HL-60 (cell line): ENCODE measurements around the gene PCSK2.

ENCODE experiments used
- DNase-seq, 2 experiments: peaks; one replicate each; pipeline ENCODE4 v3.0.0-alpha.2; 2010 to 2020; ENCODE audit warnings: low read depth in 1 of 2, low spot score in 1 of 2
- H3K27ac ChIP-seq: fragments of 250-450 bp; sonication (Bioruptor Pico); replicated peaks from 2 replicates; pipeline ENCODE4 v1.5.1; 2020; ENCODE audit warnings: mild to moderate bottlenecking, moderate library complexity
- H3K27me3 ChIP-seq: fragments of 250-450 bp; sonication (Bioruptor Pico); 2 replicates; pipeline ENCODE4 v1.5.1; 2021; ENCODE audit warnings: mild to moderate bottlenecking, moderate library complexity; ENCODE audit not compliant: insufficient read depth, poor library complexity, severe bottlenecking
- H3K4me3 ChIP-seq: replicated peaks from 2 replicates; pipeline ENCODE4 v1.5.1; 2011; ENCODE audit warnings: mild to moderate bottlenecking, control low read depth, low read length; ENCODE audit not compliant: insufficient read depth
- CTCF ChIP-seq: IDR thresholded peaks from one replicate; pipeline ENCODE4 v1.5.1; 2011; ENCODE audit warnings: low read length, control low read depth, inconsistent platforms; ENCODE audit not compliant: insufficient read depth
- GABPA ChIP-seq: IDR thresholded peaks from 2 replicates; pipeline ENCODE4 v1.6.1; 2012; ENCODE audit warnings: low read depth
- POLR2AphosphoS5 ChIP-seq: IDR thresholded peaks from 2 replicates; pipeline ENCODE4 v1.6.1; 2012; ENCODE audit warnings: low read depth
- REST ChIP-seq: IDR thresholded peaks from 2 replicates; pipeline ENCODE4 v1.6.1; 2012; ENCODE audit warnings: low read depth; ENCODE audit not compliant: insufficient replicate concordance
- SPI1 ChIP-seq: IDR thresholded peaks from 2 replicates; pipeline ENCODE4 v1.6.1; 2012; ENCODE audit warnings: low read depth, mild to moderate bottlenecking, borderline replicate concordance

The PCSK2 gene

DNA sequence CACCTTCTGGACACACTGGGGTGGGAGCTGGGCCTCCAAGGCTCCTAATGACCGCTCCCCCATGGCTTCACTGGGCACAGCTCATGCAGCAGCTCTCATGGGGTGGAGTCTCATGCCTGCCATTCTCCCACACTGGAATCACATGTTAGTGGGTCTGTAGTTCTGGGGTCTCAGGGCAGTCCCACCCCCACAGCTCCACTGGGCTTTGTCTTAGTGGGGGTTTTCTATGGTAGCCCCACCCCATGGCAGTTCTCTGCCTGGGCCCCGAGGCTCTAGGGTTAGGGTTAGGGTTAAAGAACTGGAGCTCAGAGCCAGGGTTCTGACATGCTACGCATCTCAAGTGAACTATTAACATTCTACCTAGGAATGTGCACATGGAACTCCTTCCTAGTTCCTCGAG is 139.0 kb downstream of the PCSK2 start:
- no peak for DNase-seq
- no peak for TF ChIP-seq POLR2AphosphoS5
- TF ChIP-seq REST, result no peak
- no peak for TF ChIP-seq CTCF
- no peak for TF ChIP-seq SPI1
- H3K4me3 ChIP-seq, result no peak overlapping the region
- no peaks in the 10 kb centered on the region for H3K27me3 ChIP-seq
- H3K27ac ChIP-seq, result no peak overlapping the region

DNA sequence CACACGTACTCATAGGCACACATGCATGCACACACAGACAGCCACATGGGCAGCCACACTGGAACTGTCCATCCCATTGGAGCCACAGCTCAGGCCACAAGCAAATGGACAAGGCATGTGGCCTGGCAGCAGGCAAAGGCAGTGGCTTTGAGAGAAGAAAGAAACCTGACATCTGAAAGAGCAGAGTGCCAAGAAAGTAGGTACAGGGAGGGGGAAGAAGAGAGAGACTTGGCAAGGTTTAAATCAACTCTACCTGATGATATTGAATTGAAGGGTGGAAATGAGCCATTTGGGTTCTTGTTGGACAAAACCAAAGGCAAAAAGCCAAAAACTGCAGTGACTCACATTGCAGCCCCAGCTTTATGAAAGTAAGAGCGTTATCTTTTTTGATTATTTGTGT is 142.7 kb downstream of the PCSK2 start:
- no peak for DNase-seq
- no peak overlapping the region for H3K27ac ChIP-seq
- no peak for TF ChIP-seq GABPA
- no peak for TF ChIP-seq CTCF
- no peak for TF ChIP-seq POLR2AphosphoS5
- TF ChIP-seq REST, result no peak
- TF ChIP-seq SPI1, result no peak
- no peak overlapping the region for H3K4me3 ChIP-seq
- no peaks in the 10 kb centered on the region for H3K27me3 ChIP-seq

DNA sequence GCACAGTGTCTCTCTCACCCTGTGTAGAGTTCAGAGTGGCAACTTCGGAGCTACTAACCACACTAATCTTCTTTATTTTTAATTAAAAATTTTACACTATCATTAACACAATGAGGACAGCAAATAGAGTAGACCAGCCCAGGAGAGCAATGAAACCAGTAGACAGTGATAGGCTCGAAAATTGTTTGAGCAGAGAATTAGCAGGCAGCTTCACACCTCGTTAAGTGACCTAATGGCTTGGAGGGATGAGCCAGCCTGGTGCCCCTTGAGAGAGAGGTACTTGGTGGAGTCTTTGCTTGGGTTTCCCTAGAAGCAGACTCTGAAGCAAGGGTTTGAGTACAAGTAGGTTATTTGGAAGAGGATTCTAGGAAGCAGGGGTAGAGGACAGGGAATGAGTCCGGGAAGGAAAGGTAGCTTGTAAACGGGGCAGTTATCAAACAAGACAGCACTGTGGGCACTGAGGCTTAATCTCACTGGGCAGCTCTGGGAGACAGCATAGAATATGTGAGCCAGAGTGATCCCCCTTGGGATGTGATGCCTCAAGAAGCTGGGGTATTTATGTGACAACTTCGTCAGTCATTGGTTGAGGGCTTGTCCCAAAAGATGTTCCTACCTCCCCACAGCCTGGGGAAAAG is 146.1 kb downstream of the PCSK2 start:
- TF ChIP-seq CTCF (no peak), GABPA (no peak), POLR2AphosphoS5 (no peak), REST (no peak), SPI1 (no peak)
- Histone ChIP-seq H3K4me3 (no peak overlapping the region), H3K27ac (no peak overlapping the region), H3K27me3 (no peaks in the 10 kb centered on the region)
- no peak for DNase-seq
